ENCODE measurements around the gene SMAD7.

The SMAD7 gene

GRCh38 chr18:48939205-48940097 lies 11.3 kb downstream of the SMAD7 start:
- no peak for TF ChIP-seq CTCF (IDR thresholded peaks at IDR 0.05; ENCODE audit: insufficient read depth, low read length, poor library complexity, severe bottlenecking)
- Histone ChIP-seq H3K36me3 (ENCODE audit: control insufficient read depth, insufficient read depth, low read length) (peaks cover 9% of the 10 kb centered on the region), H3K4me3 (replicated peaks; ENCODE audit: low read depth, low read length) (no peak overlapping the region), H3K27me3 (replicated peaks; ENCODE audit: control insufficient read depth, insufficient read depth, low read length) (no peaks in the 10 kb centered on the region)
- no peak for DNase-seq (ENCODE audit: extremely low read depth, insufficient read length)

- no peak for TF ChIP-seq CTCF (IDR thresholded peaks at IDR 0.05; ENCODE audit: insufficient read depth, low read length, poor library complexity, severe bottlenecking)
- Histone ChIP-seq H3K27me3 (replicated peaks; ENCODE audit: control insufficient read depth, insufficient read depth, low read length) (no peaks in the 10 kb centered on the region), H3K36me3 (ENCODE audit: control insufficient read depth, insufficient read depth, low read length) (peaks cover 7% of the 10 kb centered on the region), H3K4me3 (replicated peaks; ENCODE audit: low read depth, low read length) (no peak overlapping the region)
- DNase-seq (ENCODE audit: extremely low read depth, insufficient read length), result no peak
Observed at GRCh38 chr18:48938827-48939204, 11.9 kb downstream of the SMAD7 start.

DNA sequence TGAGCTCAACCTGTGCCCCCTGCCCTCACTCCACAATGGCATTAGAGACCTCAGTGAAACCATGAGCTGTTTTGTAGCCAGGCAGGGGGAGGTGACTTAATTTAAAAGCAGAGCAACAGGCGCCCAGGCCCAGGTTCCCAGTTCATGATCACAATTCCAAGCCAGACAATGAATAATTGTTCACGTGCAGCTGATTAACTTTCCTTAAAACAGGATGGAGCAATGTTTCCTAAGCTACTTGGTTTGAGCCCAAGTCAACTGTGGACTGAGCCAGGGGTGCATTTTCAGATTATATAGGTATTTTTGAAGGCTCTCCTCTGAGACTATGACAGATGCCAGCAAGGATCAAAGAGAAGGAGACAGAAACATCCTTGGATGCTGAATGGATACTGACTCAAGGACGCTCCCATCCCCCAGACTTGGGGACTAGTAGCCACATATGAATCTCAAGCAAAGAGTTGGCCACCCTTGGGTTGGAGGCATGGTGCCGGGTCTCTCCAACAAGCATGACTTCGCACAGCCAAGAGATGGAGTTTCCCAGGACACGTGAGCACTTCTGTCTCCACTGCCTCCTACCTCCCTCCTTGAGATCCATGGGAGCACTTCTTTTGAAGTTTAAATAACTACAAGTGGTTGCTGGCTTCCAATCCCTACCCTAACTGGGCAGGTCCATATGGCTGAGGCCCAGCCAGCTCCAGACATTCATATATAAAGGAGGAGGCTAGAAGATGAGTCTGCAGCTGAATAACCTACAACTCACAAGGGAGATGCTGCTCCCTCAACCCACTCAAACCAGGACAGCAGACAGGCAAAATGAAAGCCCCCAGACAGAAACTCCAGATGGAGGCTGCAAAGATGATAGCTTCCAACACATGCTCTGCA lies 12.7 kb downstream of the SMAD7 start:
- Histone ChIP-seq H3K36me3 (ENCODE audit: control insufficient read depth, insufficient read depth, low read length) (peaks cover 3% of the 10 kb centered on the region), H3K4me3 (replicated peaks; ENCODE audit: low read depth, low read length) (no peak overlapping the region), H3K27me3 (replicated peaks; ENCODE audit: control insufficient read depth, insufficient read depth, low read length) (no peaks in the 10 kb centered on the region)
- no peak for TF ChIP-seq CTCF (IDR thresholded peaks at IDR 0.05; ENCODE audit: insufficient read depth, low read length, poor library complexity, severe bottlenecking)
- DNase-seq (ENCODE audit: extremely low read depth, insufficient read length), result no peak

DNA sequence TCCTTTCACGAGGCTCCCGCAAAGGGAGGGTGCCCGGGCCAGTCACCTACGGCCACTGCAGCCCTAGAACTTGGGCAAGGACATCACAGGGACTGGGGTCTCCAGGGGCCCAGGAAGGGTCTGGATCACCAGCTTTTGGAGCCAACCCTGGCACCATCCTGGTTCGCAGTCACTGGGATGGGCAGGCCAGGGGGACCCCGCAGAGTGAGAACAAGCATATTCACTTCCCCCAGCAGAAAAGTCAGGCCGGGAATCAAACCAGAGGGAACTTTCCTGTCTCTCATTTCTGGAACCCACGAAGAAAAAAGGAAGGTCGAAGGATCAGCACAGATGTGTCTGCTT lies 15.4 kb downstream of the SMAD7 start:
- peaks cover 2% of the 10 kb centered on the region; the same call in 1 of the 2 replicates for H3K36me3 ChIP-seq (ENCODE audit: control insufficient read depth, insufficient read depth, low read length)
- H3K4me3 ChIP-seq (replicated peaks; ENCODE audit: low read depth, low read length), result peak overlapping the region; percentile 45
- TF ChIP-seq CTCF (IDR thresholded peaks at IDR 0.05; ENCODE audit: insufficient read depth, low read length, poor library complexity, severe bottlenecking), result no peak
- peak; percentile 50 for DNase-seq (ENCODE audit: extremely low read depth, insufficient read length)
- no peaks in the 10 kb centered on the region for H3K27me3 ChIP-seq (replicated peaks; ENCODE audit: control insufficient read depth, insufficient read depth, low read length)

DNA sequence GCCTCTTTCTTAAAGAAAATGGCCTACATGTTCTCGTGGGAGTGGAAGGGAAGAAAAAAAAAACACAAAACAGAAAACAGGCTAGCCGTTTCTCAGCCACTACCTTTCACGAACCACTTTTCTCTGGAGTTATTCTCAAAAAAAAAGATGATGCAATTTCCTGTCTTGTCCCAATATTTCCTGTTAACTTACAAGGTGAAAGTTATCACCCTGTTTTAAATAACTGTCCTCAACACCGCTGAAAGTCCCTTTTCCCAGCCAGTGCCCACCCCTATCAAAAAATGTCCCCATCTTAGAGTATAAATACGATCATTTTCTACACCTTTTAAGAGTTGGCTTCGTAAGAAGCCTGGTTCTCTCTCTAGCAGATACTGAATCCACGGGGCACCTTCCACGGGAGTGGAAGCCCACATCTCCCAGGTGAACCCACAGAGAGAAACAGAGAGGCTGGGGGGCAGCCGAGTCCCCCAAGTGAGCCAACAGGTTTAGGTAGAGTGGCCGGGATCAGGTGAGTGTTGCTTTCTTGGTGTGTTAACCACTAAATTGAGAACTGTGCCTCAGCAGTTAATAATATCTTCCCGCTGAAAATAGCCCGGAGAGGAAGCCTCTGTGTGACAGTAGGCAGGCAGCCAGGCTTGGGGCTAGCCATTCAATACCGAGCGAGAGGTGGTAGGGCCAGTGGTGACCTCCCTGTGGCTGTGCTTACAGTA lies 15.9 kb downstream of the SMAD7 start:
- TF ChIP-seq CTCF (IDR thresholded peaks at IDR 0.05; ENCODE audit: insufficient read depth, low read length, poor library complexity, severe bottlenecking), result no peak
- H3K27me3 ChIP-seq (replicated peaks; ENCODE audit: control insufficient read depth, insufficient read depth, low read length), result no peaks in the 10 kb centered on the region
- peak overlapping the region; percentile 45 for H3K4me3 ChIP-seq (replicated peaks; ENCODE audit: low read depth, low read length)
- peaks cover 2% of the 10 kb centered on the region; the same call in 1 of the 2 replicates for H3K36me3 ChIP-seq (ENCODE audit: control insufficient read depth, insufficient read depth, low read length)
- DNase-seq (ENCODE audit: extremely low read depth, insufficient read length), result peak; percentile 71

Data from GM06990 (cell line).